K562 treated with DMSO at 1 percent for 4 hours (cell line): ENCODE measurements around the gene OR2T1. TPM values are rescaled to one million over a fixed set of nuclear protein-coding genes. Genes with fewer than 3 reads are reported as not detected.

ENCODE experiments used
- total RNA-seq: library from RNA; unstranded; fragments of 300-600 nt; gene quantifications from 2 replicates; pipeline ENCODE4 v1.2.3, GENCODE V29; 2022; ENCODE audit not compliant: insufficient read depth

OR2T1 gene, protein sequence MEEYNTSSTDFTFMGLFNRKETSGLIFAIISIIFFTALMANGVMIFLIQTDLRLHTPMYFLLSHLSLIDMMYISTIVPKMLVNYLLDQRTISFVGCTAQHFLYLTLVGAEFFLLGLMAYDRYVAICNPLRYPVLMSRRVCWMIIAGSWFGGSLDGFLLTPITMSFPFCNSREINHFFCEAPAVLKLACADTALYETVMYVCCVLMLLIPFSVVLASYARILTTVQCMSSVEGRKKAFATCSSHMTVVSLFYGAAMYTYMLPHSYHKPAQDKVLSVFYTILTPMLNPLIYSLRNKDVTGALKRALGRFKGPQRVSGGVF
- total RNA-seq = not detected in 2 replicates

DNA sequence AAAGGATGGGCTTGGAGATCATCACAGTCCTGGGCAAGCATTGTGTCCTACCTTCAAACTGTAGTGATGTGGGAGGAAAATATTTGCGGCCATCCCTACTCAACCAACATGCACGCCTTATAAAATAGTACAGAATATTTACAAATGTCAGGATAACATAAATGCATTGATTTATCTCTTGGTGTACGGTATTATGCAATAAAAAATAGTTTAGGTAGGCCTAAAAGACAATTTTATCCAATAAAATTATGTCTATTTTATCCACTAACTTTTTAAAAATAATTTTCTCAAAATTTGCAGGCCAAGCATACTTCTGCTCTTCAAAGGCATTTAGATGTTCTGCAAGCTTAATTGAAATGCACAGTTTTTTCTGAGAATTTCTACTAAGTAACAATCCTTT lies at the start of gene OR2T1:
OR2T1 (plus strand) TSS at position 301 of the 400 bp plus-strand sequence. CDS start 3,100 bp downstream, outside the sequence.

DNA sequence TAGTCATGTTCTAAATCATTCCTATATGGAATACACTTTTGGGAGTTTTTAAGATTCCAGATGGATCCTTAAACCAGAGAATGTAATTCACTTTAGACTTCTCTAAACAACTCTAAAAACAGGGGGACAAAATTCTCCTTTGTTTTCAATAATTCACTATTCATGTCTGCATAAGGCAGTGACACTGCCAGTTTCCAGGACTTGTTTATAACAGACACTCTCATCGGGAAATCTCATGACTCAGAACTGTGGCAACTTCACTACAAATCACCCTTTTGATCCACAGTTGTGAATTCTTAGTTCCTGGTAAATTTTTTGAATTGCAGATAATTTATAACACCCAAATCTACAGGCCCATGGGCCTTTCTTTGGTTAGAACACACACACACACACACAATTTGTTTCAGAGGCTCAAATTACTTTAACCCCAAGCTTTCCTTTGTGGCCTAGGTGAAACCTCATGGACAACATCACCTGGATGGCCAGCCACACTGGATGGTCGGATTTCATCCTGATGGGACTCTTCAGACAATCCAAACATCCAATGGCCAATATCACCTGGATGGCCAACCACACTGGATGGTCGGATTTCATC lies 41.6 kb upstream of the OR2T1 start, which contains the start of gene OR2T4:
OR2T4 (plus strand) TSS at position 545 of the 595 bp plus-strand sequence; CDS start at position 545, 0 bp downstream.

DNA sequence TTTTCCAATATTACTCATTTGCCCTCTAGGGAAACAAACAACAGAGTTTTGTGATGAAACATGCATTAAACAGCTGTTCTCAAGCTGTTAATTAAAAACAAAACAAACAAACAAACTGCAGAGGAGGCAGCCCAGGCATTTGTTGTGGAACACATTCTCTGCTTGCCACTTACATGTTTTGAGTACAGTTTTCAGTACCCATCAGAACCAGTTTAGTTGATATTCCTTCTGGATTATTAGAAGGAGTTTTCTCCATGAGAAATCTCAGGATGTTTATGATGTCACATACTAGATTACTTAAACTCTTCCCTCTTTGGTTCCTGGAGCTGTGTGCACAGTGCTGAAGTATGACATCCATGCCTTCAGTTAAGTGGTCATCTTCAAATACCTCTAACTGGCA lies 27.4 kb upstream of the OR2T1 start, which contains the start of gene OR2T6:
OR2T6 (plus strand) TSS at position 301 of the 400 bp plus-strand sequence. CDS start 11,863 bp downstream, outside the sequence.

DNA sequence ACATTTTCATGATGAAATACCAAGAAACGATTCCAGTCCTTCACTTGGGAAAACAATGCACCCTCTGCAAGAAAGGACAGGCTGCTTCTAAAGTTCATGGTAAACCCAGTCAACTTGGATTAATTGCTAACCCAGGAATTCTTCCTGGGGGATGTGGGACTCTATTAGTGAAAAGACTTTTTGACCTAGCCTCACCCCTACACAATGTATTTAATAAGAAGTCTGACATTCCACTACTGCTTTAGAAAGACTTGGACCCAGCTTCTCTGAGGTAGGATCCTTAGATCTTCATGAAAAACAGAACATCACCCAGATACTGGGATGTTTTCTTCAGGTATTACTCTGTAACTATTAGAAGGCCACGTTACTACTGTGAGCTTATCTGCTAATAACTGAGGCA lies 42.6 kb downstream of the OR2T1 start, which contains the start of gene OR2T2:
OR2T2 (plus strand) TSS at position 239 of the 400 bp plus-strand sequence. CDS start 7,161 bp downstream, outside the sequence.

Other genes with a start within 250 kb of the OR2T1 start
- gene OR2M2, start 228.2 kb upstream of the OR2T1 start, total RNA-seq = not detected in 2 replicates
- not detected in 2 replicates for gene OR2M3, start 205.8 kb upstream of the OR2T1 start, total RNA-seq
- not detected in 2 replicates for gene OR2M4, start 171.6 kb upstream of the OR2T1 start, total RNA-seq
- not detected in 2 replicates for gene OR2T33, start 125.1 kb upstream of the OR2T1 start, total RNA-seq
- gene OR2T12, start 99.6 kb upstream of the OR2T1 start, total RNA-seq = not detected in 2 replicates
- not detected in 2 replicates for gene OR2M7, start 78.5 kb upstream of the OR2T1 start, total RNA-seq
- gene OR14C36, start 54.3 kb upstream of the OR2T1 start, total RNA-seq = not detected in 2 replicates
- not detected in 2 replicates for gene OR2T4, start 41.4 kb upstream of the OR2T1 start, total RNA-seq
- not detected in 2 replicates for gene OR2T6, start 27.3 kb upstream of the OR2T1 start, total RNA-seq
- not detected in 2 replicates for gene OR2T2, start 42.6 kb downstream of the OR2T1 start, total RNA-seq
- gene OR2T3, start 70.3 kb downstream of the OR2T1 start, total RNA-seq = not detected in 2 replicates
- gene OR2T5, start 85.5 kb downstream of the OR2T1 start, total RNA-seq = not detected in 2 replicates
- not detected in 2 replicates for gene OR2G6, start 105.0 kb downstream of the OR2T1 start, total RNA-seq
- gene OR2T29, start 159.7 kb downstream of the OR2T1 start, total RNA-seq = not detected in 2 replicates
- not detected in 2 replicates for gene OR2T34, start 171.7 kb downstream of the OR2T1 start, total RNA-seq
- gene OR2T10, start 194.7 kb downstream of the OR2T1 start, total RNA-seq = not detected in 2 replicates
- gene OR2T11, start 232.0 kb downstream of the OR2T1 start, total RNA-seq = not detected in 2 replicates
- gene OR2T35, start 242.2 kb downstream of the OR2T1 start, total RNA-seq = not detected in 2 replicates